ENCODE data around the gene LTBP4.
A peak's percentile ranks its signal among the peaks of the same experiment; 100 is the strongest.
"Not testable (repeated sequence)": the region's sequence is repeated elsewhere in the genome, so short reads cannot be mapped to it uniquely, and the experiment has no call there.

Gene LTBP4

GRCh38 chr19:40576585-40577451, 24.4 kb upstream of the LTBP4 start, which contains the start of gene SHKBP1:
TSS of gene SHKBP1 (plus strand) at chr19:40576873. CDS start at chr19:40576900, 27 bp downstream.
- DNase-seq (ENCODE audit: low spot score) = peak; percentile 94

GRCh38 chr19:40578442-40578908, 22.7 kb upstream of the LTBP4 start:
- DNase-seq (ENCODE audit: low spot score) = no peak

GRCh38 chr19:40580619-40581018, 20.6 kb upstream of the LTBP4 start:
- no peak for DNase-seq (ENCODE audit: low spot score)

GRCh38 chr19:40581531-40581930, 19.6 kb upstream of the LTBP4 start:
- DNase-seq (ENCODE audit: low spot score) = no peak

- DNase-seq (ENCODE audit: low spot score) = no peak
Measured at GRCh38 chr19:40582467-40582866, 18.7 kb upstream of the LTBP4 start.

- DNase-seq (ENCODE audit: low spot score) = no peak
Measured at GRCh38 chr19:40583283-40583682, 17.9 kb upstream of the LTBP4 start.

- DNase-seq (ENCODE audit: low spot score) = no peak
Measured at GRCh38 chr19:40584007-40584406, 17.2 kb upstream of the LTBP4 start.

GRCh38 chr19:40585241-40585981, 15.8 kb upstream of the LTBP4 start:
- no peak for DNase-seq (ENCODE audit: low spot score)

- no peak for DNase-seq (ENCODE audit: low spot score)
Measured at GRCh38 chr19:40585982-40586422, 15.2 kb upstream of the LTBP4 start.

- DNase-seq (ENCODE audit: low spot score) = no peak
Measured at GRCh38 chr19:40586611-40587010, 14.6 kb upstream of the LTBP4 start.

GRCh38 chr19:40588110-40588854, 12.9 kb upstream of the LTBP4 start:
- no peak for DNase-seq (ENCODE audit: low spot score)

- DNase-seq (ENCODE audit: low spot score) = no peak
Measured at GRCh38 chr19:40588926-40589569, 12.1 kb upstream of the LTBP4 start.

GRCh38 chr19:40589591-40590429, 11.4 kb upstream of the LTBP4 start:
- no peak for DNase-seq (ENCODE audit: low spot score)

- no peak for DNase-seq (ENCODE audit: low spot score)
Measured at GRCh38 chr19:40590464-40591265, 10.5 kb upstream of the LTBP4 start.

GRCh38 chr19:40591724-40592123, 9.4 kb upstream of the LTBP4 start:
- not testable (repeated sequence) for DNase-seq (ENCODE audit: low spot score)

GRCh38 chr19:40592170-40592569, 9.0 kb upstream of the LTBP4 start:
- peak; percentile 58 for DNase-seq (ENCODE audit: low spot score)

GRCh38 chr19:40594255-40594654, 6.9 kb upstream of the LTBP4 start:
- DNase-seq (ENCODE audit: low spot score) = no peak

- DNase-seq (ENCODE audit: low spot score) = no peak
Measured at GRCh38 chr19:40594657-40595091, 6.5 kb upstream of the LTBP4 start.

- DNase-seq (ENCODE audit: low spot score) = no peak
Measured at GRCh38 chr19:40596608-40597328, 4.4 kb upstream of the LTBP4 start.

Data from activated CD4-positive, alpha-beta T cell treated with anti-CD3 and anti-CD28 coated beads, Interleukin-2, Interleukin-4, amounts not matched to agents 100 ng/mL and 50 ng/mL, durations not matched to agents 16 hours and 8 hours (primary cell).